H1 (cell line): ENCODE measurements around the gene RCL1. TPM values are rescaled to one million over a fixed set of nuclear protein-coding genes. Genes with fewer than 3 reads are reported as not detected.

Experiments
- GABPA ChIP-seq: IDR thresholded peaks from 2 replicates; pipeline ENCODE4 v1.6.1; 2011; ENCODE audit warnings: mild to moderate bottlenecking, low read length, moderate library complexity, borderline replicate concordance; ENCODE audit not compliant: insufficient read depth
- KDM1A ChIP-seq: fragments of 200-600, 300-600 bp; sonication (generic); IDR thresholded peaks from 2 replicates; pipeline ENCODE4 v1.7.1; 2016; ENCODE audit warnings: mild to moderate bottlenecking, low read length, borderline replicate concordance
- KDM5A ChIP-seq: fragments of 200-600 bp; IDR thresholded peaks from 2 replicates; pipeline ENCODE4 v1.7.1; 2012; ENCODE audit warnings: mild to moderate bottlenecking, low read length, inconsistent platforms, mixed read lengths
- RNF2 ChIP-seq: fragments of 200-900, 300-1000 bp; sonication (generic); IDR thresholded peaks from 2 replicates; pipeline ENCODE4 v1.7.1; 2016; ENCODE audit warnings: borderline replicate concordance, low read depth, mild to moderate bottlenecking, antibody characterized with exemption, low read length; ENCODE audit not compliant: poor library complexity, severe bottlenecking; ENCODE audit errors: missing control alignments
- YY1 ChIP-seq: IDR thresholded peaks from 2 replicates; pipeline ENCODE4 v1.6.1; 2011; ENCODE audit warnings: low read depth, mild to moderate bottlenecking, low read length
- polyA plus RNA-seq, 7 experiments: library from polyadenylated mRNA; depleted of rRNA in 3 of 7; stranded (reverse) in 5 of 7; unstranded in 2 of 7; fragments of >200 nt in 5 of 7; fragments of 200-250 nt in 2 of 7; gene quantifications; 1 replicate in 5 of 7; 2 replicates in 1 of 7; 4 replicates in 1 of 7; pipeline versions ENCODE4 v1.2.1 to v1.2.3, GENCODE V29; 2011 to 2013; ENCODE audit warnings: missing spikeins in 2 of 7, mixed read lengths in 2 of 7
- total RNA-seq: library from RNA; stranded (reverse); fragmentation: NEBNext Ultra II Directional; extraction: Animal tissue kit (Norgen Biotek cat#: 25700); gene quantifications from 2 replicates; pipeline ENCODE4 v1.2.1, GENCODE V29; 2021

The RCL1 gene
- total and polyA plus RNA-seq, 2 of the 8 experiments (the other 6 are each of a cell fraction or from before 2014, with no cell fraction given) = 21.0 to 29.5 TPM

DNA sequence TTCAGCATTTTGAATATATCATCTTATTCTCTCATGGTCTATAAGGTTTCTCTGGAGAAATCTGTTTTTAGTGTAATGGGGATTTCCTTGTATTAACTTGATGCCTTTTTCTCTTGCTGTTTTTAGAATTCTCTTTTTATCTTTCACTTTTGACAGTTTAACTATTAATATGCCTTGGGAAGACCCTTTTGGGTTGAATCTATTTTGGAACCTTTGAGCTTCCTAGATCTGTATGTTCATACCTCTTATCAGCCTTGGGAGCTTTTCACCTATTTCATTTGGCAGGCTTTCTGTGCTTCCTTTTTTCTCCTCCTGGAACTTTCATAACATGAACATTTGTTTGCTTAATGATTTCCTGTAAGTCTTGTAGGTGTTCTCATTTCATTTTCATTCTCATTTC, 22.2 kb downstream of the RCL1 start (continued):
- TF ChIP-seq GABPA (no peak), KDM1A (no peak), RNF2 (no peak), KDM5A (no peak), YY1 (no peak)
